Epithelial cell of esophagus (primary cell): ENCODE results near the gene AGMAT.
A peak's percentile ranks its signal among the peaks of the same experiment; 100 is the strongest.

Source experiments
- DNase-seq: peaks from one replicate; pipeline ENCODE4 v3.0.0; 2010; ENCODE audit warnings: low read depth
- H3K4me3 ChIP-seq: 2 replicates; pipeline ENCODE4 v1.5.1; 2011; ENCODE audit warnings: mild to moderate bottlenecking, low read length, control low read depth
- CTCF ChIP-seq: IDR thresholded peaks from 2 replicates; pipeline ENCODE4 v1.5.1; 2011; ENCODE audit warnings: low read depth, mild to moderate bottlenecking, low read length, control low read depth, inconsistent platforms; ENCODE audit not compliant: insufficient read depth; ENCODE audit errors: missing control alignments

Gene AGMAT

GRCh38 chr1:15542388-15543250 is 42.2 kb downstream of the AGMAT start:
- no peak for DNase-seq
- no peak for TF ChIP-seq CTCF
- no peak overlapping the region for H3K4me3 ChIP-seq

GRCh38 chr1:15541231-15541792 is 43.5 kb downstream of the AGMAT start:
- TF ChIP-seq CTCF = no peak
- no peak overlapping the region for H3K4me3 ChIP-seq

GRCh38 chr1:15540186-15540585 is 44.7 kb downstream of the AGMAT start:
- DNase-seq = no peak
- H3K4me3 ChIP-seq = no peak overlapping the region
- TF ChIP-seq CTCF = no peak

More at GRCh38 chr1:15541231-15541792, 43.5 kb downstream of the AGMAT start:
- no peak for DNase-seq

GRCh38 chr1:15538771-15539170 is 46.1 kb downstream of the AGMAT start:
- DNase-seq = peak; percentile 47
- TF ChIP-seq CTCF = no peak
- H3K4me3 ChIP-seq = no peak overlapping the region

GRCh38 chr1:15531682-15532081 is 53.2 kb downstream of the AGMAT start:
- no peak for DNase-seq
- TF ChIP-seq CTCF = no peak
- H3K4me3 ChIP-seq = no peak overlapping the region

- TF ChIP-seq CTCF = no peak
- no peak overlapping the region for H3K4me3 ChIP-seq
- DNase-seq = no peak
Observed at GRCh38 chr1:15531003-15531402, 53.8 kb downstream of the AGMAT start.
